B cell (primary cell): ENCODE data around the gene ATP9B.

Experiments used
- EZH2 ChIP-seq: IDR thresholded peaks from 2 replicates; pipeline ENCODE4 v1.6.1; 2012; ENCODE audit warnings: borderline replicate concordance, low read depth, mild to moderate bottlenecking, moderate library complexity, low read length; ENCODE audit not compliant: insufficient read depth, poor library complexity, severe bottlenecking
- TF ChIP-seq, protein P1 (sequence below): fragments of 200-600 bp; IDR thresholded peaks from one replicate; pipeline ENCODE4 v1.8.0; 2022; ENCODE audit warnings: antibody characterized with exemption, mild to moderate bottlenecking

DNA sequence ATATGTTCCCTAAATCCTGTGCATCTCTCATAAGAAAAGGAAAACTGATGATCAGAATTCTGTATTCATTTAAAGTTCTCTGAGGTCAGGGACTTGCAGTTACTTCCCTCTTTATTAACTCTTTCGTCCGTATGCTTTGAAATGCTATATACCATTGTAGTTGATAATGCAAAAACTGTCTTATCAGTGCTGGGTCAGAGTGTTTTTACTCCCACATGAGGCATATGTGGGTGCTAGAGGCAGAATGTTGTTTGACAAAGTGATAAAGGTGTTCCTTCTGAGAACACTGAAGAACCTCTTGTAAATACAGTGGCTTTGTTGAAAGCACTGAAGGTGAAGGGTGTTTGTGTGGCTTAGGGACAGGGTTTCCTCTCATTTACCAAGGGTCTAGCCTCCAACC is 190.0 kb downstream of the ATP9B start:
- TF ChIP-seq, protein P1, sequence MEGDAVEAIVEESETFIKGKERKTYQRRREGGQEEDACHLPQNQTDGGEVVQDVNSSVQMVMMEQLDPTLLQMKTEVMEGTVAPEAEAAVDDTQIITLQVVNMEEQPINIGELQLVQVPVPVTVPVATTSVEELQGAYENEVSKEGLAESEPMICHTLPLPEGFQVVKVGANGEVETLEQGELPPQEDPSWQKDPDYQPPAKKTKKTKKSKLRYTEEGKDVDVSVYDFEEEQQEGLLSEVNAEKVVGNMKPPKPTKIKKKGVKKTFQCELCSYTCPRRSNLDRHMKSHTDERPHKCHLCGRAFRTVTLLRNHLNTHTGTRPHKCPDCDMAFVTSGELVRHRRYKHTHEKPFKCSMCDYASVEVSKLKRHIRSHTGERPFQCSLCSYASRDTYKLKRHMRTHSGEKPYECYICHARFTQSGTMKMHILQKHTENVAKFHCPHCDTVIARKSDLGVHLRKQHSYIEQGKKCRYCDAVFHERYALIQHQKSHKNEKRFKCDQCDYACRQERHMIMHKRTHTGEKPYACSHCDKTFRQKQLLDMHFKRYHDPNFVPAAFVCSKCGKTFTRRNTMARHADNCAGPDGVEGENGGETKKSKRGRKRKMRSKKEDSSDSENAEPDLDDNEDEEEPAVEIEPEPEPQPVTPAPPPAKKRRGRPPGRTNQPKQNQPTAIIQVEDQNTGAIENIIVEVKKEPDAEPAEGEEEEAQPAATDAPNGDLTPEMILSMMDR, result no peak
- TF ChIP-seq EZH2, result no peak
